HG03442 (cell line): ENCODE data around the gene CAMTA1.

Experiments
- ATAC-seq: cut with Tn5 transposase; IDR thresholded peaks from one replicate; pipeline ENCODE4 v1.9.1; 2021; ENCODE audit warnings: mild to moderate bottlenecking, moderate library complexity; ENCODE audit not compliant: unreplicated experiment

Gene CAMTA1

DNA sequence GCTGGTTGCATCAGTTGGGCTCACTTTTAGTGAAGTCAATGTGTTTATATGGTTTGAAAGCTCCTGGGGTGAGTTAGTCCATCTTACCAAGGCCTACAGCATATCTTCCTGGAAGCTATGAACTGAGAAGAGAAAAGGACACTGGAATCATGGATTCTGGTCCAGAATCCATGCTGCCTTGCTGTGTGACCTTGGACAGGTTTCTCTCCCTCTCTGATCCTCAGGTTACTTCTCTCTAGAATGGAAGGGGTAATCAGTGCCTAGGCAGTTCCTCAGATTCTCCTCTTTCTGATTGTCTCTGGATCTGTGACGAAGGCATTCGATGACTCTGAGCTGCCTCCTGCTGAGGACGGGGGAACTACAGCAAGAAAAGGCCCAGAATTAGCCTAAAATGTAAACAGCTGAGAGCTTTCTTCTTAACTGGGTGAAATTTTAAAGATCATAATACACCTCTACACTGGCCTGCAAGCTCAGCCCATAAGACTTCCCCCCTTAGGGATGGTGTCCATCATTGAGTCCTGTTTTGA lies 560.9 kb downstream of the CAMTA1 start:
- no peak for ATAC-seq

DNA sequence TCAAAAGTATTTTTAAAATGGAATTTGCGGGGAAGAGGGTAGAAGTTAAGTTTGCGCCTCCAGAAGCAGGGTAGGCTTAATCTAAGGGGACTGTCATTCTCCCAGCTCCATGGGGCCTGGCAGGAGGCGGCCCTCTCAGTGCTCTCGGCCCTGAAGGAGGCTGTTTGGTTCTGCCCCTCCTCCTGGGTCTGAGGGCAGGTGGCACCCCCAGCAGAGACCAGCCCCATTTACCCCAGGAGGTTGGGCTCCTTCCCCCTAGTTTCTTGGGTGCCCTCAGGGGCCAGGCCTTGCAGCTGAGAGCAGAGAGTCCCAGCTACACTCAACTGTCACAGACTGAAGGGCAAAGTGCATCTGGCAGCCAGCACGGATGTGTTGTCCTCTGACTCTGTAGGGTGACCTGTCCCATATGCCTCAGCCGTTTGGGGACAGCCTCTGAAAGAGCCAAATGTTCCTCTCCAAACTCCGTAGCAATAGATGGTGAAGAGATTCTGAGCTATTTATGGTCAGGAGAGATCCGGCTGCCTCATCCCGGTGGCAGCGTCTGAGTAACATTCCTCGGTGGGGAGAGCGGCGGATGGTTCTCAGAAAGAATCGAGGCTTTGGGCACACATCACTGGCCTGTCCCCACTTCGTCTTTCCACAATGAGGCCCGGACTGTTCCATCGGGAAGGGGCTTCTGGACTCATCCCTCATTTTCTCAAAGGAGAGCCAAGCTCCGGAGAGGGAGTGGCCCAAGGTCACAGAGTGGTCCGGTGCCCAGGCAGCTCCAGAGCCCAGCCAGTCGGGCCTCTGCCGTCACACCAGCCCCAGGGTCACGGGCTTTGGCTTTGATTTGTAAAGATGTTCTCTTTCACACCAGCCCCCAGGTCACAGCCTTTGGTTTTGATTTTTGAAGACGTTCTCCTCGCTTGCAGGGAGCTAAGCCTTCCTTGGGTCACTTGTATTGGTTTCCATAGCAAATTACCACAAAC lies 561.6 kb downstream of the CAMTA1 start:
- no peak for ATAC-seq

DNA sequence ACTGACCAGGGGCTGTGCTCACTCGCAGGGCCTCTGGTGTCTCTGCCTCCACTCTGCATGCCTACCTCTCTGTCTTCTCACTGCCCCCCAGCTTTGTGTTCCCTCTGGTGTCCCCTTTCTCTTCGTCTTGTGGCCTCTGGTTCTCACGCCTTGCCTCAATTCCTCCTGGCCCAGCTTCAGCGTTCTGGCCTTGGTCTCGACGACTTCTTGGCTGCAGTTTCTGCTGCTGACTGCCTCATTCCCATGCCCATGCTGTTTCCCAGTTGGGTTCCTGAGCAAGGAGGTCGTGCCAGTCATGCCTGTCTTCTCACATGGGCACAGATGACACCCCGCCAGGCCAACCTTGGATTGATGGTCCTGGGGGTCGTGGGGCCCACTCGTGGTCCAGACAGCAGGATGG lies 562.8 kb downstream of the CAMTA1 start:
- ATAC-seq = no peak

DNA sequence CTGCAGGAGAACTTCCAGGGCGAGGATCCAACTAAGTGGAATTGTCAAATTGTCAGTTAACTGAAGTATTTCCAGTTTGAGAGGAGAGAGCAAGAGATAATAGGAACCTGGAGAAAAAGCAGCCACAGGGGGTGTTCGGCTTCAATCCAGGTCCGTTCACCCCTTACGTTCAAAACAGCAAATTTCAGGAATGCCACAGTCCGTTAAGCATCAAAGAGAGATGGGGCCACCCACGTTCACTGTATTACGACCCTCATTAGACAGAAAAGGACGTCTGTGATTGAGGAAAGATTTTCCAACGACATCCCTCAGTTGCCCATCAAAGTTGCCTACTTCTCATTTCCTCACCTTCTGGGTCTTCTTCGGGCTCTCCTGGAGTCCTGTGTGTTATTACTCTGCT lies 563.3 kb downstream of the CAMTA1 start:
- ATAC-seq = no peak

DNA sequence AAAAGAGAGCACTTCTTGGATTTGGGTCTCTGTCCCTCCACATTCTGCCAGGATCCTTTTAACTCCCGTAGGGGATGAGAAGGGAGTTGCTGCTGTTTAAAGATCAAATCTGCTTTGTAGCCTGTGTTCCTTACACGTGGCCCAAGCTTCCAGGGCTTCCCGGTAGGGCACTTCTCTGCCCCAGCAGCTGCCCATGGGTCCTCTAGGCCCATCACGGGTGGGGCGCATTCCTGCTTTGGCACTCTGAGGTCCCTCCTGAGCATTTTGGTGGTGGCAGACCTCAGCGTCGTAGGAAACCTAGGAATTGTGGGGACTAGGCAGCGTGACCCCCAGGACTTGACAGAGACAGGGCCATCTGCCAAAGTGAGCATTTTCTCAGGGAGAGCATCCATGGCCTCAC lies 565.5 kb downstream of the CAMTA1 start:
- ATAC-seq = no peak

DNA sequence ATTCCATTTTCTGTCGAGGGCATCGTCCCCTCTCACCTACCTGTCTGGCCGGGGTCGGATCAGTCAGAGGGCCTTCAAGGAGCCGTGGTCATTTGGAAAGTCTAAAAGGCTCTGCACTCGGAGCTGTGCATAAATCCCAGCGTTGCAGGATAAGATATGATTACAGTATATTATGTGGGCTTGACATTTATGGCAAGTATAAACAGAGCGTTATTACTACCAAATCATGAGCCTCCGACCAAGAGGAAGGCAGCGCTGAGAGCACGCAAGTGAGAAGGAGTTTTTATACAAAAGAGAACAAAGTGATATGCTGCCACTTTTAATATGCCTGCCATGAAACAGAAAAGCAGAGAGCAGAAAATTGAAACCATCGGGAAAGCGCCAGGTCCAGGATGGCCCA lies 566.4 kb downstream of the CAMTA1 start:
- ATAC-seq = no peak

DNA sequence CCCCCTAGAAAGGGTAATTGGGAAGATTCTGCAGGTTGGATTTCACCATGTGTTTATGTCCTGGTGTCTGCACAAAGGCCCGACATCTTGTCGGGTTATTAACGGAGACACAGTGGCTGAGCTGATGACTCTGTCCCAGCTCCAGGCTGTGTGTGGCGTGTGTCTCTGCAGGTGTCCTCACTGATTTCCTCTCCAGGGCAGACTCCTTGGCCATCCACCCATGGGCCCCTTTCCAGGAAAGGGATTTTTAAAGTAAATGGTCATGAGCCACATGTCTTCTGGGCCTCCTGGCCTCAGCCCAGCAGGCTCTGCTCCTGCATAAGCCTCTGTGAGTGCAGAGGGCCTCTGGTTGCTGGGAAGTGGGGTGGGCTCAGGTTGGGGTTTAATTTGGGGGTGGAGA lies 567.1 kb downstream of the CAMTA1 start:
- ATAC-seq = no peak

DNA sequence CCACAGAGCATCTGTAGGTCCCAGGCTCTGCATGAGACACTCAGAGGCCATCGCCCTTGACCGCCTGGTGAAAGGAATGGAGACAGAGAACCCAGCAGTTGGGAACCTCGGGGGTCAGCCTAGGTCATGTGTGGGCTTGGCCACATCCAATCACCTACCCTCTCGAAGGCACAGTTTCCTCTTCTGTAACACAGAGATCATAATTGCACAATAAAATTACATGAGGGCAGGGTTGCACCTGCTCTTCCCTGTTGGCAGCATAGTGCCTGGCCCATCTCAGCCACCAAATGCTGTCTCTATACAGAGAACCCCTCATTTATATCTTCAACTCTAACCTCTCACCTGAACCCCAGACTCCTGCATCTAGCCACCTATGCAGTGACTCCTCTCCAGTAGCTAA lies 567.7 kb downstream of the CAMTA1 start:
- no peak for ATAC-seq

DNA sequence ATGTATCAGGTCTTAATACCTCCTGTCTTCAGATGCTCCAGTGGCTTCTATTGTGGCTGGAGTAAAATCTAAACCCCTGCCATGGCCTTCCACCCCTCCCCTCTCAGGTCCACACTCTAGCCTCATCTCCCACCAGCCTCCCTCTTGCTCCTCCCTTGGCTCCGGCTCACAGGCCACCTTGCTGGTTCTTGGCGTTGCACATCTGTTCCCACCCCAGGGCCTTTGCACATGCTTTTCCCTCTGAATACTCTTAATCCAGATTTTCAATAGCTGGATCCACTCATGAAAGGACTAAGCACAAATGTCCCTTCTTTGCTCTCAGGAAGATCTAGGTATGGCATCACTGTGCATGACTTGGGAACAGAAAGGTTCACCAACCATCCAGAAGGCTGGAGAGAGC lies 570.4 kb downstream of the CAMTA1 start:
- no peak for ATAC-seq

DNA sequence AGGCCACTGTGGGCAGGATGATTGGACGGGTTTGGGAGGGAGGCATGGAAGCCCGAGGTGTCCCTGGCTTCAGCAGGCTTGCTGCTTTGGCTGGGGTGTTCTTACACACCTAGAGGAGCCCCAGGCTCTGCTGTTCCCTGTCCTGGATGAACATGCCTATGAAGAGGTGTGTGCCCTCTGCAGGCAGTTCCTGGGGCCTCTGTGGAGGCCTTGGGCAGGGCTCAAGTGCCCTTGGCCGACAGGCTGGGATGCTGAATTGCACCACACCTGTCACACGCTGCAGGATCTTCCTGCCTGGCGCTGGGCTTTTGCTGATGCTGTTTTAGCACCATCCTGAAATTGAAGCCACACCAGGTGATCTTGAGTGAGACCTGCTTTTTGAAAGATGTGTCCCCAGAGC lies 570.8 kb downstream of the CAMTA1 start:
- ATAC-seq = no peak

DNA sequence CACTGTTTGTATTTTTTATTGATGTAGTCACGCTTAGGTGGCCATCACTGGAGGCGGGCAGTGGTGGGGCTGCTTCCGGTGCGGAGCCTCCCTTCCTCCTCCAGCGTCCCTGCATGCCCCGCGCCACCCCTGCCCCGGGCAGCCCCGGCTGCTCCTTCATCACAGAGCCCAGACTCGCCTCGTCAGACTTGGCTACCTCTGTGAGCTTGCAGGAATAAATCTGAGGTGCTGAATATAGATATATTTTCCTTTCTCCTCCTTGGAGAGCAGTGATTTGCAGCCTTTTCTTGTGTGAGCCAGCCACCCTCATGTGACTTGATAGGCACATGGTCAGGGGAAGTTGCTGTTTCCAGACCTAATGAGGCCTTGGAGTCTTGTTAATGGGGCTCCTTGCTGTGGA lies 573.2 kb downstream of the CAMTA1 start:
- no peak for ATAC-seq

DNA sequence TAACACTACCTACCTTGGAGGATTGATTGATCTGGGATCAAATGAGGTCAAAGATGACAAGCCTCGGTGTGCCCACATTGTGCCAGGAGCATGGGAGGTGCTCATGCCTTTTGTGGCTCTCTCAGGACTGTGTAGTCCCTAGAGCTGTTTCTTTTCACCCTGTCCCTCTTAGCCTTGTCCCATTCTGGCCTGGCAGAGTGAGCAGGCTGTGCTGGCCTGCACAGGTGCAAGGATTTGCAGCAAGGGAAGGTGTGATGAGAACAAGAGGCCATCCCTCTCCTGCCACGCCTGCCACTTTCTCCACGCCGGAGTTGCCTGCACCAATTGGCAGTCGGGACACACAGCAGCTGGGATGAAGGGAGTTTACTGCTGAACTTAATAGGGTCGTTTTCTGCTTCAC lies 575.3 kb downstream of the CAMTA1 start:
- no peak for ATAC-seq

DNA sequence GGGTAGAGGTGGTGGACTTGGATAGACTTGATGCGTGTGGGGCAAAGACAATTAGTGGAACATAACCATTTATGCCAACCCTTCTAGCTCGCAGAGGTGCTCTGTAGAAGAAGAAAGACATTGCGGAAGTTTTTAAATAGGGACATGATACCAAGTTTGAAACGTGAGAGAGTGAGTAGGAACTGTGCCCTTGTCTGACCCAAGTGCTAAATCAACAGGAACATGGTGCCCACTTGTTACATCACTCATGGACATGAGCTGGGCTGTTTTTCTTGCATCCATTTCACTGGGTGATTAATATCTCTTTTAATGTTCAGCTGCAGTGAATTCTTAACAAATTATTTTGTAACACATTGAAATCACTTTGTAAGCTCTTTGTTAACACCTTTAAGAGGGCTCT lies 577.7 kb downstream of the CAMTA1 start:
- no peak for ATAC-seq

DNA sequence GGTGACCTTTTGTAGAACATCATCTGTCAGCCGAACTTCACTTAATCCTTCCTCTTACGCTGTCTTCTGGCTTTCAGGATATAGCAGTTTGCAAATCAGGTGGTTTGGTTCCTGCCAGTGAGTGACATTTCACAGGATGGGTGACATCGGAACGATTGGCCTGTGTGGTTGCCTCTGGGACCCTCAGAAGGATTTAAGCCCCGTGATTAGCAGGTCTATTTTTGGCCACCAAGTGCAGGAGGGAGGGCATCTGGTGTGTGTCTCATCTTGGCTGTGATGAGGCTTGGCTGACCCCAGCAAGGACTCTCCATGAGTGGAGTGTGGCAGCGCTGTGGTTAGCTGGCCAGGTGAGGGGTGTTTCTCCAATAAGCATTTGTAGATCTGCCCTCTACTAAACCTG lies 578.2 kb downstream of the CAMTA1 start:
- ATAC-seq = no peak

DNA sequence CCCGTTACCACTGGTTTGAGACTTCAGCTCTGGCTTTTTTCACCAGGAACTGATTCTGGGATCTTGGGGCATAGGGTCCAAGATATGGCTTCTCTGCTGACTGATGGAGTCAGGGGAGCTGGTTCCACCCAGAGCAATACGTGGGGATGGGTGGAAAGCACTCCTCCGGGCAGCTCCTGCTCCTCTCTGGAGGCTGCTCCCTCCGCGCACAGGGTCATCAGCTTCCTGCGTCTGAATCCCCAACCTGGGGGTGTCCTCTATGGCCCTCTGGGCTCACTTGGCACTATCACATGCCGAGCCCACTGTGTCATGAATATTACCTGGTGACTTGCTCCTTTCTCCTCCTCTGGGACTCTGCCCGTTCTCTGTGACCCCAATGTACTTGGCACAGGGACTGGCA lies 580.5 kb downstream of the CAMTA1 start:
- no peak for ATAC-seq

DNA sequence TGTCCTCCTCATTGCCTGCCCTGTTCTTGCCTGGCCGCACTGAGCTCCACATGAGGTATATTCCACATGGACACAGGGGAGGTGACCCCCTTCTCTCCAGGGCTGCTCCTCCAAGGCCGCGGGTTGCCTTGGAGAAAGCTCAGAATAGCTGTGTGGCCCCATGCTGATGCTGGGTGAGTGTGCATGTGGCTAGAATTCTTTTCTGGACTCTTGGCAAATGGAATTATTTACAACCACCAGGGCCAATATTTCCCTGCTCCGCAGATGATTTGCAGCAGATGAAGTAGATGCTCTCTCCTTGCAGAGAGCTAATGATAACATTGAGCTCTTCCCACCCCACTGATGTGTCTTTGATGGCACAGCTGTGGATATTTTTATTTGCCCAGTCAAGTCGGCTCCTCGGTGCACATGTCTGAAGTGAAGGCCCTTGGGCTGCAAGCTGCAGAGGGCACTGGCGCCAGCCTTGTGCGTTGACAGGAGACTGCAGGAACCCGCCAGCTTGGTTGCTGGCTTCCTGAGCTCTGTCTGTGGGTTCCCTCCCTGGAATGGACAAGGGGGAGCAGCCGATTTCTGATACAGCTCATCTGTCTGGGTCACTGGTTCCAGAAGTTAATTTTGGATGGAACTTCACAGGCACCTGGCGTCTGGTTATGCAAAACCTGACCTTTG lies 581.2 kb downstream of the CAMTA1 start:
- ATAC-seq = no peak

DNA sequence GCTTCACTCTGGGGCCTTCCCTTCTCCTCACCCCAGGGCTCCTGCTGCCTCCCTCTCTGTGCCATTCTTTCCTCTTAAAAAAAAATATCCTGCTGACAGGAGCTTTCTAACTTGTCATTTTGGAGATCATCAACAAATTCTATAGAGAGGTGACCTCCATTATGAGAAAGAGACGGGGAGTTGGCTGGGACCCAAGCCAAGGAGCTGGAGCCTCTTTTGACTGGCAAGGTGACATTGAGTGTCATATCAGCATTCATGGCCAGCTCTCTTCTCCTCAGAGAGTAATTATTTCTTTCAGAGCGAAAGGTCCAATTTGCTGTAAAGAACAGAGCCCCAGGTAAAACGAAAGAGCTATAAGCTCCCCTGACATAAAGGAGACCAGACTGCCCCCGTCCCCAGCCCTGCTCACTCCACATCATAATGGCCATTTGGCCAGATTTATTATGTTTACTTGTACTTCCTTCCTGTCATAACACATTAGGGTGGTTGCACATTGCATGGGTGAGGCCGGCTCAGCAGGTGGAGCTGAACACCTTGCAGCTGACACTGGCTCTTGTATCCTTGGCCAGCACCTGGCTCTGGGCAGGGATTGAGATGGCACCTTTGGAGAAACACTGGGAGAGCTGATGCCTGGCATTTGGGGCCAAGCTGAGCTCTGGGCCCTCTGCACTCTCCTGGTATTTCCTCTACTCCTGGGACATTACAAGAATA lies 581.9 kb downstream of the CAMTA1 start:
- ATAC-seq = no peak

DNA sequence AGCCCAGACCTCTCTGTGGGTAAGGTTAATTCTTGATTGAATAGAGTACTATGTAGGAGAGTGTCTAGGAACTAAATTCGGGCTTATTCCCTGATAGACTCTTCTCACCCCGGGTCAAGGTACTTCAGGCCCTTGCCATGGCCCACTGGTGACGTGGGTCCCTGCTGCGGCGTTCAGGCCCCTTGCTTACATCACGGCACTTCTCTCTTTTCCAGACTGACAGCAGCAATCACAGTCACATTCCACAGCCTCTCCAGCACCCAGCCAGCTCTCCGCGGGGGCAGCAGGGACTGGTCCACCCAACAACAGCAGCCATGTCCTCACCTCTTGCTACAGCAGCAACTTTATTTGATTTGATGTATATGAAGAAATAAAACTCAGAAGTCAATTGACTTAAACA lies 584.6 kb downstream of the CAMTA1 start:
- ATAC-seq = no peak

DNA sequence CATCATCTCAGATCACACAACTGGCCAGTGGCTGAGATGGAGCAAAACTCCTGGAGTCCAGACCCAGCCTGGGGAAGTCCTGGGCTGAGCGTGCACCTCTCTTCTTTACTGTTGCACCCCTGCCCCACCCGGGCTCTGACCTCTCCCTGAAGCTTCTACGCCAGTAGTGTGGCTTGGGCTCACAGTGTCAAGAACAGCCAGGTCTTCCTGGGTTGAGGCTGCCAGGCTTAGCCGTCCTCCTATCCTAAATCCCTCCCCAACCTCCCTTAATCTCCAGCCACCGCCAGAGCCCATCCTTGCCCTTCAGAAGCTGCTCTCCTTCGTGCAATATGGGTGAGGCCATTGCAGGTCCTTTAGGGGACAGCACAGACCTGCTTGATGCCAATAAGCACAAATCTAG lies 586.7 kb downstream of the CAMTA1 start:
- no peak for ATAC-seq

DNA sequence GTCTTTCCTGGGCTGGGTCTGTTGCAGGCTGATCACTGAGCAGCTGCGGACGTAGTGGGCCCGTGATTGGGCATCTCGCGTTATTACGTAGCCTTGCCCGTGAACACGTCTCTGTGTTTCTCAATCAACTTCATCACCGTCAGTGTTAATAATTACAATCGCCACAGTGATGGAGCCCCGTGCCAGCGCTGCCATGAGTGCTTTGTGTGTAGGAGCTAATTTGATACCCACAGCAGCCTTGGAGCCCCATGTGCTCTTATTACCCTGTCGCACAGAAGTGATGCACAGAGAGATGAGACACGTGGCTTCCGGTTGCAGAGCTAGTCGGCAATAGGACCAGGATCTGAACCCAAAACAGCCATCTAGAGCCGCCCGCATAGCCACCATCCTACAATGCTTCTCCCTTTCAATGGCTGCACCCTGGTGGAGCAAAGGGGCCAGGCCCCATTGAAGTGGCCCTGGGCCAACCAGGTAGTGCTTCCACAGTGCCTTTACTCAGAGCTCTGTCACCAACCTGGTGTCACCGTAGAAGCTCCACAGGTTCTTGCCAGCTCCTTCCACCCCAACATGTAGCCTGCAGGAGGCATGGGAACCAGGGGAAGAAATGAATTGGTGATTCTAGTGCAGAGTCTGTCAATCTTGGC lies 587.3 kb downstream of the CAMTA1 start:
- ATAC-seq = no peak

DNA sequence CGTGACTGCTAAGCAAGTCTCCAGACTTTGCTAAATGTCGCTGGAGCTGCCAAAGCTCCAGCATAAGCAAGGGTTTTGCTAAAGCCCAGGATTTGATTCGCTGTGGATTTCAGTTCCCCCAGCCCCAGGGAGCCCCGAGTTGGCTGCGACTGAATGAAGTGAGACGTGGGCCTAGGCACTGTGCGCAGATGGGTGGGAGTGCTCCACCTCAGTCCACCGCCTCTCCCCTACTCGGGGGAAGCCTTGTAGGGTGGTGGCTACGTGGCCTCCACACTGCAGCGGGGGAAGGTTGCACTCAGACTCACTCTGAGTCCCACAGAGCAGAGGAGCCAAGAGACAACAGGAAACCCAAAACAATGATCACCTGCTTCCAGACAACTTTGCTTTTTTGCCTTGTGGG lies 588.0 kb downstream of the CAMTA1 start:
- no peak for ATAC-seq
